Measurements from ENCODE around the gene ANTKMT. TPM values are rescaled to one million over a fixed set of nuclear protein-coding genes. Genes with fewer than 3 reads are reported as not detected.
A peak's percentile ranks its signal among the peaks of the same experiment; 100 is the strongest.
"Not testable (repeated sequence)": the region's sequence is repeated elsewhere in the genome, so short reads cannot be mapped to it uniquely, and the experiment has no call there.

ANTKMT gene
- total RNA-seq, 6 experiments from 2014 or later, result 19.7 to 56.0 (median 28.2) TPM

GRCh38 chr16:689175-689897, 31.6 kb upstream of the ANTKMT start:
- H3K36me3 ChIP-seq, result peaks cover 0 to 6% (median 0%) of the 10 kb centered on the region in 4 donors
- DNase-seq (no peak), ATAC-seq (no peak)
- H3K4me1 ChIP-seq, result peaks cover 0 to 19% (median 9%) of the 10 kb centered on the region in 4 donors
- H3K4me3 ChIP-seq, result peak overlapping the region; percentile 93 to 96 (median 94)
- TF ChIP-seq CTCF (IDR thresholded peaks at IDR 0.05), result no peak
- no peak for TF ChIP-seq POLR2A (IDR thresholded peaks at IDR 0.05)
- WGBS (ENCODE audit: insufficient coverage, low coverage, low lambda C conversion rate, missing lambda C conversion rate), result 80% methylated on average over 2 of the region's 26 CpGs
- intact Hi-C loops (cut with DNase I), result no loop called here
- H3K27ac ChIP-seq, result peak overlapping the region in 1 of 3 donors; percentile 68
- H3K9me3 ChIP-seq, result no peaks in the 10 kb centered on the region
- peaks cover 0 to 4% of the 10 kb centered on the region in 2 donors for H3K27me3 ChIP-seq

- ATAC-seq; H3K27ac ChIP-seq; DNase-seq; H3K9me3 ChIP-seq; H3K4me3 ChIP-seq; intact Hi-C loops (cut with DNase I); H3K36me3 ChIP-seq: not testable (repeated sequence)
- peaks cover 0 to 19% (median 8%) of the 10 kb centered on the region in 4 donors for H3K4me1 ChIP-seq
- H3K27me3 ChIP-seq, result peaks cover 0 to 10% of the 10 kb centered on the region in 2 donors
- 80% methylated on average over 10 of the region's 16 CpGs for WGBS (ENCODE audit: insufficient coverage, low coverage, low lambda C conversion rate, missing lambda C conversion rate)
Observed at GRCh38 chr16:691242-691641, 29.7 kb upstream of the ANTKMT start.

GRCh38 chr16:692356-693108, 28.4 kb upstream of the ANTKMT start:
- H3K9me3 ChIP-seq, result no peaks in the 10 kb centered on the region
- no peaks in the 10 kb centered on the region for H3K36me3 ChIP-seq
- H3K4me1 ChIP-seq, result peaks cover 0 to 19% (median 8%) of the 10 kb centered on the region in 4 donors
- DNase-seq (no peak), ATAC-seq (no peak)
- 63% methylated on average over 10 of the region's 10 CpGs for WGBS (ENCODE audit: insufficient coverage, low coverage, low lambda C conversion rate, missing lambda C conversion rate)
- H3K27ac ChIP-seq, result no peak overlapping the region
- H3K4me3 ChIP-seq, result no peak overlapping the region
- H3K27me3 ChIP-seq, result peaks cover 0 to 10% of the 10 kb centered on the region in 2 donors
- intact Hi-C loops (cut with DNase I), result no loop called here
- no peak for TF ChIP-seq CTCF (IDR thresholded peaks at IDR 0.05)
- TF ChIP-seq POLR2A (IDR thresholded peaks at IDR 0.05), result no peak

DNA sequence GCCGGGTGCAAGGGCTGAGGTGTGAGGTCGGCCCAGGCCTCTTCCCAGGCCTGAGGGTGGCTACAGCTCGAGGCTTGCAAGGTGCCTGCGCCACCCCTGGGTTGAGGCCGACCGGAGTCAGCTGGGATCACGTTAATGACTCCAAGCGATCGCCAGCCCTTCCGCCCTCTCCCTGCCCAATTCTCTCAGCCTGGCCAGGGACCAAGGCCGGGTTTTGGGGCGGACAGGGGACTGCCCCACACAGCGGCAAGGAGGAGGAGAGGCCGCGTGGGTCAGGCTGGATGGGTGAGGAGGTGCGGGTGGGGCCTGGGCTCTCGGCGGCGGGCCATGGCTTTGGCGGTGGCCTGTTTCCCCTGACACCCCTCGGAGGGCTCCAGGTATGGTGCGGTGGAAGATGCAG, 27.6 kb upstream of the ANTKMT start:
- Histone ChIP-seq H3K27me3 (peaks cover 0 to 10% of the 10 kb centered on the region in 2 donors), H3K9me3 (no peaks in the 10 kb centered on the region), H3K4me3 (no peak overlapping the region), H3K36me3 (no peaks in the 10 kb centered on the region), H3K4me1 (peaks cover 0 to 18% (median 8%) of the 10 kb centered on the region in 4 donors), H3K27ac (no peak overlapping the region)
- DNase-seq, result no peak
- intact Hi-C loops (cut with DNase I), result no loop called here
- TF ChIP-seq POLR2A (IDR thresholded peaks at IDR 0.05), result no peak
- ATAC-seq, result no peak
- WGBS (ENCODE audit: insufficient coverage, low coverage, low lambda C conversion rate, missing lambda C conversion rate), result 60% methylated on average over 1 of the region's 22 CpGs

DNA sequence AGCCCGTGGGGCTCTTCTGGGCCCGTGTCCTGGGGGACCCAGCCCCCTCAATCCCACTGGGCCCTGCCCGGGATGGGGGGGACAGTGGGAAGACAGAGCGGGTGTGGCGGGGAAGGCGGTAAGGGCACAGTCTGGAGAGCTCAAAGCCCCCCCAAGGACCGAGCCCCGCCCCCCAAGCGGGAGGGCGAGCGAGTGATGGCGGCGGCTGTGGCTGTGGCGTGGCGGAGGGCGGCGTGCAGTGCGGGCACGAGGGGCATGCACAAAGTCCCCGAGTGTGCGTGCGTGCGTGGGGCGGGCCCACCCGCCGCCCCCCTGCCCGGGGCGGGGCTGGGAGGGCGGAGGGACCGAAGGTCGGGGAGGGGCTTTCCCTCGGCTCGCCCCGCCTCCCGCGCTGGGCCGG, 27.2 kb upstream of the ANTKMT start:
- Histone ChIP-seq H3K9me3 (no peaks in the 10 kb centered on the region), H3K36me3 (no peaks in the 10 kb centered on the region), H3K4me1 (peaks cover 0 to 15% (median 7%) of the 10 kb centered on the region in 4 donors), H3K27ac (no peak overlapping the region), H3K4me3 (no peak overlapping the region), H3K27me3 (peaks cover 0 to 10% of the 10 kb centered on the region in 2 donors)
- no peak for TF ChIP-seq CTCF (IDR thresholded peaks at IDR 0.05)
- TF ChIP-seq POLR2A (IDR thresholded peaks at IDR 0.05), result no peak
- 20% methylated on average over 2 of the region's 37 CpGs for WGBS (ENCODE audit: insufficient coverage, low coverage, low lambda C conversion rate, missing lambda C conversion rate)
- intact Hi-C loops (cut with DNase I), result no loop called here
- DNase-seq, result no peak
- no peak for ATAC-seq
